ENCODE results near the gene GUCY1A1.
"Not testable (repeated sequence)": the region's sequence is repeated elsewhere in the genome, so short reads cannot be mapped to it uniquely, and the experiment has no call there.

Gene GUCY1A1
- 0.44 to 13.5 (median 2.9) reads per million in 17 experiments for total RNA-seq

GRCh38 chr4:155666344-155667221 is at the start of gene GUCY1A1:
Gene GUCY1A1 (plus strand): TSS chr4:155666848. CDS start chr4:155696868, 30,020 bp downstream.
- peak in 1 of 4 experiments; percentile 5 for DNase-seq

GRCh38 chr4:155617296-155617695 is 49.4 kb upstream of the GUCY1A1 start:
- no peak for DNase-seq

- DNase-seq: peak; percentile 44 to 70 (median 60)
Observed at GRCh38 chr4:155618183-155618838, 48.3 kb upstream of the GUCY1A1 start.

GRCh38 chr4:155620637-155621036 is 46.0 kb upstream of the GUCY1A1 start:
- DNase-seq: no peak

- no peak for DNase-seq
Observed at GRCh38 chr4:155624478-155624877, 42.2 kb upstream of the GUCY1A1 start.

GRCh38 chr4:155626561-155626960 is 40.1 kb upstream of the GUCY1A1 start:
- DNase-seq: no peak

- no peak for DNase-seq
Observed at GRCh38 chr4:155629183-155629825, 37.3 kb upstream of the GUCY1A1 start.

GRCh38 chr4:155629956-155630355 is 36.7 kb upstream of the GUCY1A1 start:
- no peak for DNase-seq

- no peak for DNase-seq
Observed at GRCh38 chr4:155632310-155632840, 34.3 kb upstream of the GUCY1A1 start.

- DNase-seq: no peak
Observed at GRCh38 chr4:155638195-155638965, 28.3 kb upstream of the GUCY1A1 start.

GRCh38 chr4:155639704-155640523 is 26.7 kb upstream of the GUCY1A1 start:
- peak; percentile 52 to 85 (median 66) for DNase-seq

GRCh38 chr4:155640751-155641150 is 25.9 kb upstream of the GUCY1A1 start:
- no peak for DNase-seq

GRCh38 chr4:155643087-155643486 is 23.6 kb upstream of the GUCY1A1 start:
- DNase-seq: no peak

- no peak for DNase-seq
Observed at GRCh38 chr4:155646001-155646400, 20.6 kb upstream of the GUCY1A1 start.

- DNase-seq: not testable (repeated sequence)
Observed at GRCh38 chr4:155650785-155651184, 15.9 kb upstream of the GUCY1A1 start.

GRCh38 chr4:155653052-155653451 is 13.6 kb upstream of the GUCY1A1 start:
- DNase-seq: no peak

- peak in 1 of 4 experiments; percentile 37 for DNase-seq
Observed at GRCh38 chr4:155656025-155656424, 10.6 kb upstream of the GUCY1A1 start.

- DNase-seq: no peak
Observed at GRCh38 chr4:155657169-155657568, 9.5 kb upstream of the GUCY1A1 start.

- DNase-seq: no peak
Observed at GRCh38 chr4:155657985-155658680, 8.5 kb upstream of the GUCY1A1 start.

- no peak for DNase-seq
Observed at GRCh38 chr4:155658681-155659064, 8.0 kb upstream of the GUCY1A1 start.

GRCh38 chr4:155659176-155659575 is 7.5 kb upstream of the GUCY1A1 start:
- peak in 1 of 4 experiments; percentile 31 for DNase-seq
